ENCODE measurements around the gene ARHGAP8. TPM values are rescaled to one million over a fixed set of nuclear protein-coding genes. Genes with fewer than 3 reads are reported as not detected.

ARHGAP8 gene
- total and polyA plus RNA-seq, 2 donors (not counting 1 experiment from before 2014, with no cell fraction given): 0.37 TPM; not detected in 1

DNA sequence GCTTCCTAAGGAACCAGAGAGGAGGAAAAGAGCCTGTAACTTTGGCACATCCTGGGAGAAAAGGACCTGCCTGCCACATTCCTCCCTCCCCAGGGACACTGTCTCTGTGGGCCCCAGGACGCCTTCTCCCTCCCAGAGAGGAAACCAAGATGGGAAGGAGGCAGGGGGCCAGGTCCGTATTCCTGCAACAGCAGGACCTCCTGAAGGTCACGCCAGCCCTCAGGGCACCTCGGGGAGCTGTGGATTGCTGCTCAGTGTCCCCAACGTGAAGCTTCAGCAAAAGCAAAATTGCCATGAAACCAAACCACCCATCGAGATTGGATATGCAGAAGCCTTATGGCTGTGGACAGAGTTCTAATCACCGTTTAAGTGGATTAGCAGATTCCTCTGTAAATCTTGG, 86.7 kb downstream of the ARHGAP8 start:
- WGBS (ENCODE audit: insufficient coverage): 74% methylated on average over 6 of the region's 7 CpGs
- Histone ChIP-seq H4K20me1 (ENCODE audit: control insufficient read depth, insufficient read depth, low read length, poor library complexity, severe bottlenecking) (no peaks in the 10 kb centered on the region), H3K79me2 (ENCODE audit: control insufficient read depth, insufficient read depth, low read length) (no peaks in the 10 kb centered on the region), H3K9ac (ENCODE audit: low read length) (no peak overlapping the region), H2AFZ (ENCODE audit: insufficient read depth, low read depth, low read length, poor library complexity, severe bottlenecking) (no peak overlapping the region), H3K27me3 (replicated peaks in 1 of 4; ENCODE audit: control extremely low read depth in 1 of 4, control insufficient read depth in 3 of 4, insufficient read depth in 4 of 4, low read length in 3 of 4) (peaks cover 0 to 10% (median 0%) of the 10 kb centered on the region in 4 experiments), H3K9me3 (ENCODE audit: control extremely low read depth in 1 of 3, control insufficient read depth in 2 of 3, insufficient read depth in 1 of 3, low read length in 2 of 3) (peaks cover 0 to 27% (median 10%) of the 10 kb centered on the region in 3 donors), H3K4me3 (ENCODE audit: control extremely low read depth in 1 of 5, extremely low read depth in 1 of 5, insufficient read depth in 1 of 5, low read depth in 2 of 5, low read length in 4 of 5) (no peak overlapping the region), H3K27ac (ENCODE audit: low read length in 2 of 2) (no peak overlapping the region), H3K36me3 (replicated peaks in 1 of 2; ENCODE audit: control extremely low read depth in 1 of 2, control insufficient read depth in 1 of 2, extremely low read depth in 1 of 2, insufficient read depth in 2 of 2, low read length in 1 of 2) (no peaks in the 10 kb centered on the region), H3K4me2 (replicated peaks; ENCODE audit: low read depth, low read length, poor library complexity, severe bottlenecking) (no peak overlapping the region), H3K4me1 (ENCODE audit: control insufficient read depth in 2 of 2, insufficient read depth in 2 of 2, low read length in 2 of 2) (no peaks in the 10 kb centered on the region)
- intact Hi-C loops (cut with micrococcal nuclease): no loop called here
- H3K4me1 Mint-ChIP-seq: no peaks in the 10 kb centered on the region
- no peak for TF ChIP-seq EZH2 (IDR thresholded peaks at IDR 0.05; ENCODE audit: borderline replicate concordance, insufficient read depth, low read depth, low read length, poor library complexity, severe bottlenecking)
- TF ChIP-seq, protein P1, sequence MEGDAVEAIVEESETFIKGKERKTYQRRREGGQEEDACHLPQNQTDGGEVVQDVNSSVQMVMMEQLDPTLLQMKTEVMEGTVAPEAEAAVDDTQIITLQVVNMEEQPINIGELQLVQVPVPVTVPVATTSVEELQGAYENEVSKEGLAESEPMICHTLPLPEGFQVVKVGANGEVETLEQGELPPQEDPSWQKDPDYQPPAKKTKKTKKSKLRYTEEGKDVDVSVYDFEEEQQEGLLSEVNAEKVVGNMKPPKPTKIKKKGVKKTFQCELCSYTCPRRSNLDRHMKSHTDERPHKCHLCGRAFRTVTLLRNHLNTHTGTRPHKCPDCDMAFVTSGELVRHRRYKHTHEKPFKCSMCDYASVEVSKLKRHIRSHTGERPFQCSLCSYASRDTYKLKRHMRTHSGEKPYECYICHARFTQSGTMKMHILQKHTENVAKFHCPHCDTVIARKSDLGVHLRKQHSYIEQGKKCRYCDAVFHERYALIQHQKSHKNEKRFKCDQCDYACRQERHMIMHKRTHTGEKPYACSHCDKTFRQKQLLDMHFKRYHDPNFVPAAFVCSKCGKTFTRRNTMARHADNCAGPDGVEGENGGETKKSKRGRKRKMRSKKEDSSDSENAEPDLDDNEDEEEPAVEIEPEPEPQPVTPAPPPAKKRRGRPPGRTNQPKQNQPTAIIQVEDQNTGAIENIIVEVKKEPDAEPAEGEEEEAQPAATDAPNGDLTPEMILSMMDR (IDR thresholded peaks at IDR 0.05): no peak
- H3K4me3 Mint-ChIP-seq: no peak overlapping the region
- ChIA-PET CTCF (no interaction called here), POLR2A (no interaction called here)
- DNase-seq: no peak
- no peak for ATAC-seq (ENCODE audit: low read depth)
- H3K9me3 Mint-ChIP-seq (ENCODE audit: insufficient read depth): peaks cover 13% of the 10 kb centered on the region
- H3K27me3 Mint-ChIP-seq: peaks cover 20% of the 10 kb centered on the region
- H3K27ac Mint-ChIP-seq: no peak overlapping the region

DNA sequence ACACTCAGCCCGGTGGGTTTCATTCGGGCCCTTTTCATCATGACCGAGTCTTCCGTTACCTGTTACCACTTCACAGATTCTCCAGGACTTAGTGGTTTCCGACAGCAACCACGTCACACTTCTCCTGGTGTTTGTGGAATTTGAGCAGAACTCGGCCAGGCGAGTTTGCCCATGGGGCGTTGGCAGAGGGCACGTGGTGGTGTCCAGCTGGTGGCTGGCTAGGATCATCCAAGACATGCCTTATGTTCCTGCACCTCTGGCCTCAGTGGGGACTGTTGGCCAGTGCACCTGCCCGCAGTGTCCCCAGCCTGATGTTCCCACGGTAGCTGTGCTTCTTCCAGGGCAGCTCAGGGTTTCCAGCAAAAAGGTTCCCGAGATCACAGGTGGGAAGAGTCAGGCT, 87.3 kb downstream of the ARHGAP8 start:
- Histone ChIP-seq H3K27ac (ENCODE audit: low read length in 2 of 2) (no peak overlapping the region), H3K4me3 (ENCODE audit: control extremely low read depth in 1 of 5, extremely low read depth in 1 of 5, insufficient read depth in 1 of 5, low read depth in 2 of 5, low read length in 4 of 5) (no peak overlapping the region), H2AFZ (ENCODE audit: insufficient read depth, low read depth, low read length, poor library complexity, severe bottlenecking) (no peak overlapping the region), H3K9me3 (ENCODE audit: control extremely low read depth in 1 of 3, control insufficient read depth in 2 of 3, insufficient read depth in 1 of 3, low read length in 2 of 3) (peaks cover 0 to 34% (median 6%) of the 10 kb centered on the region in 3 donors), H3K79me2 (ENCODE audit: control insufficient read depth, insufficient read depth, low read length) (no peaks in the 10 kb centered on the region), H3K4me1 (ENCODE audit: control insufficient read depth in 2 of 2, insufficient read depth in 2 of 2, low read length in 2 of 2) (no peaks in the 10 kb centered on the region), H3K27me3 (replicated peaks in 1 of 4; ENCODE audit: control extremely low read depth in 1 of 4, control insufficient read depth in 3 of 4, insufficient read depth in 4 of 4, low read length in 3 of 4) (peaks cover 0 to 10% (median 0%) of the 10 kb centered on the region in 4 experiments), H3K4me2 (replicated peaks; ENCODE audit: low read depth, low read length, poor library complexity, severe bottlenecking) (no peak overlapping the region), H4K20me1 (ENCODE audit: control insufficient read depth, insufficient read depth, low read length, poor library complexity, severe bottlenecking) (no peaks in the 10 kb centered on the region), H3K36me3 (replicated peaks in 1 of 2; ENCODE audit: control extremely low read depth in 1 of 2, control insufficient read depth in 1 of 2, extremely low read depth in 1 of 2, insufficient read depth in 2 of 2, low read length in 1 of 2) (no peaks in the 10 kb centered on the region), H3K9ac (ENCODE audit: low read length) (no peak overlapping the region)
- intact Hi-C loops (cut with micrococcal nuclease): no loop called here
- H3K27me3 Mint-ChIP-seq: peaks cover 16% of the 10 kb centered on the region
- no peak for DNase-seq
- no peak overlapping the region for H3K4me3 Mint-ChIP-seq
- CTCF ChIA-PET: no interaction called here
- POLR2A ChIA-PET: no interaction called here
- WGBS (ENCODE audit: insufficient coverage): 89% methylated on average over 13 of the region's 13 CpGs
- TF ChIP-seq EZH2 (IDR thresholded peaks at IDR 0.05; ENCODE audit: borderline replicate concordance, insufficient read depth, low read depth, low read length, poor library complexity, severe bottlenecking): no peak
- TF ChIP-seq, protein P1 (IDR thresholded peaks at IDR 0.05): no peak
- no peak for ATAC-seq (ENCODE audit: low read depth)
- no peaks in the 10 kb centered on the region for H3K4me1 Mint-ChIP-seq
- peaks cover 9% of the 10 kb centered on the region for H3K9me3 Mint-ChIP-seq (ENCODE audit: insufficient read depth)
- H3K27ac Mint-ChIP-seq: no peak overlapping the region

Data from B cell (primary cell).